ENCODE data around the gene ASTN1. TPM values are rescaled to one million over a fixed set of nuclear protein-coding genes. Genes with fewer than 3 reads are reported as not detected.

Gene ASTN1
- total RNA-seq, 1 experiment from 2014 or later, result 4.1 TPM

- DNase-seq (ENCODE audit: low read depth), result no peak
- in situ Hi-C loops (cut with HindIII; ENCODE audit: low pct_unique_long_range_greater_than_20kb, low sequenced_read_pairs), result no loop called here
Measured at GRCh38 chr1:177067752-177068410, 96.6 kb downstream of the ASTN1 start.

- in situ Hi-C loops (cut with HindIII; ENCODE audit: low pct_unique_long_range_greater_than_20kb, low sequenced_read_pairs), result no loop called here
- no peak for DNase-seq (ENCODE audit: low read depth)
Measured at GRCh38 chr1:177065430-177065829, 99.1 kb downstream of the ASTN1 start.

GRCh38 chr1:177063648-177064047 lies 100.9 kb downstream of the ASTN1 start:
- in situ Hi-C loops (cut with HindIII; ENCODE audit: low pct_unique_long_range_greater_than_20kb, low sequenced_read_pairs), result no loop called here
- no peak for DNase-seq (ENCODE audit: low read depth)

- no peak for DNase-seq (ENCODE audit: low read depth)
- in situ Hi-C loops (cut with HindIII; ENCODE audit: low pct_unique_long_range_greater_than_20kb, low sequenced_read_pairs), result no loop called here
Measured at GRCh38 chr1:177054542-177054941, 110.0 kb downstream of the ASTN1 start.

- in situ Hi-C loops (cut with HindIII; ENCODE audit: low pct_unique_long_range_greater_than_20kb, low sequenced_read_pairs), result no loop called here
- no peak for DNase-seq (ENCODE audit: low read depth)
Measured at GRCh38 chr1:177053648-177054047, 110.9 kb downstream of the ASTN1 start.

- DNase-seq (ENCODE audit: low read depth), result no peak
- in situ Hi-C loops (cut with HindIII; ENCODE audit: low pct_unique_long_range_greater_than_20kb, low sequenced_read_pairs), result no loop called here
Measured at GRCh38 chr1:177048314-177049069, 116.0 kb downstream of the ASTN1 start.

- in situ Hi-C loops (cut with HindIII; ENCODE audit: low pct_unique_long_range_greater_than_20kb, low sequenced_read_pairs), result no loop called here
- no peak for DNase-seq (ENCODE audit: low read depth)
Measured at GRCh38 chr1:177045151-177045550, 119.4 kb downstream of the ASTN1 start.

- no peak for DNase-seq (ENCODE audit: low read depth)
- in situ Hi-C loops (cut with HindIII; ENCODE audit: low pct_unique_long_range_greater_than_20kb, low sequenced_read_pairs), result no loop called here
Measured at GRCh38 chr1:177044390-177044789, 120.1 kb downstream of the ASTN1 start.

- no peak for DNase-seq (ENCODE audit: low read depth)
- in situ Hi-C loops (cut with HindIII; ENCODE audit: low pct_unique_long_range_greater_than_20kb, low sequenced_read_pairs), result no loop called here
Measured at GRCh38 chr1:177043597-177043996, 120.9 kb downstream of the ASTN1 start.

- in situ Hi-C loops (cut with HindIII; ENCODE audit: low pct_unique_long_range_greater_than_20kb, low sequenced_read_pairs), result no loop called here
- no peak for DNase-seq (ENCODE audit: low read depth)
Measured at GRCh38 chr1:177035586-177035985, 128.9 kb downstream of the ASTN1 start.

GRCh38 chr1:177033628-177034027 lies 130.9 kb downstream of the ASTN1 start:
- in situ Hi-C loops (cut with HindIII; ENCODE audit: low pct_unique_long_range_greater_than_20kb, low sequenced_read_pairs), result no loop called here
- DNase-seq (ENCODE audit: low read depth), result no peak

GRCh38 chr1:177032434-177032833 lies 132.1 kb downstream of the ASTN1 start:
- in situ Hi-C loops (cut with HindIII; ENCODE audit: low pct_unique_long_range_greater_than_20kb, low sequenced_read_pairs), result no loop called here

GRCh38 chr1:177024623-177025022 lies 139.9 kb downstream of the ASTN1 start:
- in situ Hi-C loops (cut with HindIII; ENCODE audit: low pct_unique_long_range_greater_than_20kb, low sequenced_read_pairs), result no loop called here
- no peak for DNase-seq (ENCODE audit: low read depth)

More at GRCh38 chr1:177032434-177032833, 132.1 kb downstream of the ASTN1 start:
- DNase-seq (ENCODE audit: low read depth), result no peak

GRCh38 chr1:177023726-177024125 lies 140.8 kb downstream of the ASTN1 start:
- no peak for DNase-seq (ENCODE audit: low read depth)
- in situ Hi-C loops (cut with HindIII; ENCODE audit: low pct_unique_long_range_greater_than_20kb, low sequenced_read_pairs), result no loop called here

GRCh38 chr1:177023249-177023648 lies 141.3 kb downstream of the ASTN1 start:
- in situ Hi-C loops (cut with HindIII; ENCODE audit: low pct_unique_long_range_greater_than_20kb, low sequenced_read_pairs), result no loop called here
- DNase-seq (ENCODE audit: low read depth), result no peak

- in situ Hi-C loops (cut with HindIII; ENCODE audit: low pct_unique_long_range_greater_than_20kb, low sequenced_read_pairs), result no loop called here
- DNase-seq (ENCODE audit: low read depth), result no peak
Measured at GRCh38 chr1:177021687-177022086, 142.8 kb downstream of the ASTN1 start.

- in situ Hi-C loops (cut with HindIII; ENCODE audit: low pct_unique_long_range_greater_than_20kb, low sequenced_read_pairs), result no loop called here
Measured at GRCh38 chr1:177020851-177021589, 143.5 kb downstream of the ASTN1 start.

GRCh38 chr1:177017287-177017852 lies 147.1 kb downstream of the ASTN1 start:
- DNase-seq (ENCODE audit: low read depth), result no peak
- in situ Hi-C loops (cut with HindIII; ENCODE audit: low pct_unique_long_range_greater_than_20kb, low sequenced_read_pairs), result no loop called here

More at GRCh38 chr1:177020851-177021589, 143.5 kb downstream of the ASTN1 start:
- DNase-seq (ENCODE audit: low read depth), result no peak

GRCh38 chr1:177014325-177014724 lies 150.2 kb downstream of the ASTN1 start:
- DNase-seq (ENCODE audit: low read depth), result no peak
- in situ Hi-C loops (cut with HindIII; ENCODE audit: low pct_unique_long_range_greater_than_20kb, low sequenced_read_pairs), result no loop called here
